ENCODE measurements around the gene TMEM40. TPM values are rescaled to one million over a fixed set of nuclear protein-coding genes. Genes with fewer than 3 reads are reported as not detected.

The TMEM40 gene
- total RNA-seq, 1 donor, result not detected

DNA sequence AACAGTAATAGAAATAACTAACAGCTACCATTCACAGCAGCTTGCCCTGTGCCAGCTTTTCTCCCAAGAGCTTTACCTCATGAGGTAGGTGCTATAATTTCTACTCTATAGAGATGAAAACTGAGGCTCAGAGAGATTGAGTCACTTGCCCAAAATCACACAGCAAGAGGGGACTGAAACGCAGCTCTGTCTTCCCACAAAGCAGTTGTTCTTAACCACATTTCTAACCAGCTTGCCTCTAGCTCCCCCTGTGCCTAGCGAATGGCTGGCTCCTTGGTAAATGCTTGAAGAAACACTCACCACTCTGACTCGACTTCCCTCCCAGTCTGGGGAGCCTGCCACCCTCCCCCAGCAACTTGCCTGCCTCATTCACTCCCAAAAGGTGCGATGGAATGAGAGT lies 15.6 kb upstream of the TMEM40 start:
- TF ChIP-seq CTCF (IDR thresholded peaks at IDR 0.05; ENCODE audit: insufficient read depth, low read length), result no peak
- no peak for DNase-seq (ENCODE audit: low read depth)
- no peak overlapping the region for H3K4me3 ChIP-seq (ENCODE audit: low read depth, low read length)

DNA sequence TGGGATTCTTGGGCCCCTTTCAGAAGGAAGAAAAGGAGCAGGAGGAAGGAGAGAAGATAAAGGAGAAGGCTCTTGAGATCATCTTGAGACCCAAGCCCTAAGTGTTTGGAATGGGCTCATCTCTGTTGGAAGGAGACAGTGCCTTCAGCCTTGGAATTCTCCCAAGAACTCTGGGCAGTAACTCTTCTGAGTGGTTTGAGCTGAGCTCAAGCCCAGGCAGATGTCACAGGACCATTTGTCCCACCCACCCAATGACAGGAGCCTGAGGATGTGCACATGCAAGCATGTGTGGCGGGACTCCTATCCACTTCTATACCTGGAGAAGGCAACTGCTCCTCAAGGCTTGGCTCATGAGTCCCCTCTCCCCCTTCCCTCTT lies 14.6 kb upstream of the TMEM40 start:
- no peak for DNase-seq (ENCODE audit: low read depth)
- TF ChIP-seq CTCF (IDR thresholded peaks at IDR 0.05; ENCODE audit: insufficient read depth, low read length), result no peak
- H3K4me3 ChIP-seq (ENCODE audit: low read depth, low read length), result no peak overlapping the region

DNA sequence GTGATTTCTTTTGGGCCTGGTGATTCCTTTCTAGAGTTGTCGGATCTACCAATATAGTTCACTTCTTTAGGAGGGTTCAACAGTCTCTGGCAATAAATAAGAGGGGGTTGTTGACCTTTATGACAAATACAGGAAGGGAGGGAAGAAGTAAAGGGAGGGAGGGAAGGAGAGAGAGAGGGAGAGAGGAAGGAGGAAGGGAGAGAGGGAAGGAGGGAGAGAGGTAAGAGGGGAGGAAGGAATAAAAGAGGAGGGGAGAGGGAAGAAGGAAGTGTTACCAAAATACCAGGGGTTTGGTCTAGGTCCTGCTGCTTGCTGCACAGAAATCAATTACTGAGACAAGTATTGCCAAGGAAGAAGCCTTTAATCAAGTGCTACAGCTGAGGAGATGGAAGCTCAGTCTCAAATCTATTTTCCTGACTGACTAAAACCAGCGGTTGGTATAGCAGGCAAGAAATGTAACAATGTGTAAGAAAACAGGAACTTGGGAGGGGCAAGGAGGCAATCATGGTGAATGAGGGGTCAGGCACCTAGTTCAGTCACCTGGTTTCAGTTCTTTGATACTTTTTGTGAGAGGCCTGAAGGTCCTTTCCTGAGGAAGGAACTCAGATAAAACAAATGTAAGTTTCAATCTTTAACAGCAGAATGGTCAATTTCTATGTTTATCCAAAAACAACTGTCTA lies 14.1 kb upstream of the TMEM40 start:
- no peak for TF ChIP-seq CTCF (IDR thresholded peaks at IDR 0.05; ENCODE audit: insufficient read depth, low read length)
- H3K4me3 ChIP-seq (ENCODE audit: low read depth, low read length), result no peak overlapping the region
- no peak for DNase-seq (ENCODE audit: low read depth)

DNA sequence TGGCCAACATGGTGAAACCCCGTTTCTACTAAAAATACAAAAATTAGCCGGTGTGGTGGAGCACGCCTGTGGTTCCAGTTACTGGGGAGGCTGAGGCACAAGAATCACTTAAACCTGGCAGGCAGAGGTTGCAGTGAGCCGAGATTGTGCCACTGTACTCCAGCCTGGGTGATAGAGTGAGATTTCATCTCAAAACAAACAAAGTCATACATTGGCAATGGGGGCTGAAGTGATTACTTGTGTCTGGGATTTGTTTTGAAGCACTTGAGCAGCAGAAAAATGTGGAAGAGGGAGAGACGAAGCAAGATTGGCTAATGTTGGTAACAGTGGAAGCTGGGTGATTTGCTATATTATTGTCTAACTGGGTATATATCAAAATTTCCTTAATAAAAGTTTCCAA lies 13.4 kb upstream of the TMEM40 start:
- no peak for TF ChIP-seq CTCF (IDR thresholded peaks at IDR 0.05; ENCODE audit: insufficient read depth, low read length)
- no peak overlapping the region for H3K4me3 ChIP-seq (ENCODE audit: low read depth, low read length)
- DNase-seq (ENCODE audit: low read depth), result no peak

DNA sequence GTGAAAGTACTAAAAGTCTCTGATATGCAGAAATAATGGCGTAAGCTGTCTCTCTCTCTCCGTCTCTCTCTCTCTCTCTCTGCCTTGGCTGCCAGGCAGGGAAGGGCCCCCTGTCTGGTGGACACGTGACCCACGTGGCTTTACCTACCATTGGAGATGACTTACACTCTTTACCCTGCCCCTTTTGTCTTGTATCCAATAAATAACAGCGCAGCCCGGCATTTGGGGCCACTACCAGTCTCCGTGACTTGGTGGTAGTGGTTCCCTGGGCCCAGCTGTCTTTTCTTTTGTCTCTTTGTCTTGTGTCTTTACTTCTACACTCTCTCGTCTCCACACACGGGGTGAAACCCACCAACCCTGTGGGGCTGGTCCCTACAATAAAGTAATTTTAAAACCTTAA lies 12.2 kb upstream of the TMEM40 start:
- no peak for TF ChIP-seq CTCF (IDR thresholded peaks at IDR 0.05; ENCODE audit: insufficient read depth, low read length)
- DNase-seq (ENCODE audit: low read depth), result no peak
- no peak overlapping the region for H3K4me3 ChIP-seq (ENCODE audit: low read depth, low read length)

GRCh38 chr3:12769761-12770160 lies 10.7 kb upstream of the TMEM40 start:
- DNase-seq (ENCODE audit: low read depth), result no peak
- TF ChIP-seq CTCF (IDR thresholded peaks at IDR 0.05; ENCODE audit: insufficient read depth, low read length), result no peak
- H3K4me3 ChIP-seq (ENCODE audit: low read depth, low read length), result no peak overlapping the region

Data from fibroblast of the aortic adventitia (primary cell).